HG03469 (cell line): Measurements from ENCODE around the gene OTOL1.

ENCODE experiments used
- ATAC-seq: cut with Tn5 transposase; IDR thresholded peaks from one replicate; pipeline ENCODE4 v1.9.1; 2021; ENCODE audit warnings: mild to moderate bottlenecking, moderate library complexity, moderate number of reproducible peaks; ENCODE audit not compliant: unreplicated experiment

Gene OTOL1

DNA sequence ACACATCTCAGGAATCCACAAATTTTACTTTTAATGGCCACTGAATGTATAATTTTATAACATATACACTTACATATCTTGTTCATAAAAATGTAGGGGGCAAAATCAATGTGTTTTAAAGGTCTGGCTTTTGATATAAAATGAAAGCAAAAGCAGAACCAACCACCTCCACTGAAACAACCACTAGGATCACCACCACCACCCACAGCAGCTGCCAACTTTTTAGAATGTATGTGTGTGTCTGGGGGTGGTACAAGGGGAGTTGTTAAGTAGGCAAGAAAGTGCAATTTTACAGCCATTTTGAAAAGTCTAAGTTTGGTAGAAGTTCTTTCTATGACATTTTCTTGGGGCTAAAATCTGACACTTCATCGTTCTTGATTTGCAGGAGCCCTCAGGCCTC, 44.0 kb downstream of the OTOL1 start:
- peak; percentile 55 for ATAC-seq

DNA sequence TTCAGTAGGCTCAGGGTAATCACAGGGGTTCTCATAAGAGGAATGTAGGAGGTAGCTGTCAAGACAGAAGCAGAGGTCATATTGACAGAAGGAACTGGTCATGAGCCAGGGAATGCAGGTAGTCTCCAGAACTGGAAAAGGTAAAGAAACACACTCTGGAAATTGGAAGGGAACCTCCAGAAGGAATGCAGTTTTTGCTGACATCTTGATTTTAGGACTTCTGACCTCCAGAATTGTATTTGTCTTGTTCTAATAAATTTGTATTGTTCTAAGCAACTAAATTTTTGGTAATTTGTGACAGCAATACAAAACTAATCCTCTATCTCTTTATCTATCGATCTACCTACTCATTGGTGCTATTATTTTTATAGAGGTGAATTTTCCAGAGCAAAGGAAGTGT, 49.2 kb downstream of the OTOL1 start:
- no peak for ATAC-seq

DNA sequence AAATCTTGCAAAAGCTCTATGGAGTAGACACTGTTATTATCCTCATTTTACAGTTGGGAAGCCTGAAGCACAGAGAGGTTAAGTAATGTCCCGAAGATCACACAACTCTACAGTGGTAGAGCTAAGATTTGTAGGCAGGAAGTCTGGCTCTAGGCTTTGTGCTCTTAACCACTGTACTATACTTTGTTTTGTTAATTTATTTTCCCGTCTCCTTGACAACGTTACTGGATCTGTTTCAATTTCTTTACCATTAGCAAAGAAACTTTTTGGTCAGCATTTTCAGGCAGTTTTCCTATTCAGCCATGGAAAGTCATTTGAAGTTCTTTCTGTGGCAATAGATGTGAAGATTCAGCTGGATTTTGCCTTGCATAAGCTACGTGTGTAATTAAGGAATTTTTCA, 51.7 kb downstream of the OTOL1 start:
- ATAC-seq, result no peak

DNA sequence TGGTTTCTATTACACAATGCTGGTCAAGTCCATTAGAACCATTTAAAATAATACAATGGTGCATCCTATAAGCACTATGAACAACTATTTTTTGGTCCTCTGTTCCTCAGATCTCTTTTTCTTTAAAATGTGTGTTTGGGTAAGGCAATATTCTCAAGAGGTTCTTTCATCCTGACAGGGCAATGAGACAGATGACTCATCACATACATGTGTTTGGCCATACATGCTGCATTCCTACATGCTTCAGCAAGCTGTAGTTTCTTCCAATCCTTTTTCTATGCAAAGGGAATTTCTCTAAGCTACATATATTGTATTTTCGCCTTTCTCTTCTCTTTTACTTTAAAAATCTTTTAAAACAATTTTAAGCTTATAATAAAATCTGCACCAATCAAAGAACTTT, 52.7 kb downstream of the OTOL1 start:
- no peak for ATAC-seq

DNA sequence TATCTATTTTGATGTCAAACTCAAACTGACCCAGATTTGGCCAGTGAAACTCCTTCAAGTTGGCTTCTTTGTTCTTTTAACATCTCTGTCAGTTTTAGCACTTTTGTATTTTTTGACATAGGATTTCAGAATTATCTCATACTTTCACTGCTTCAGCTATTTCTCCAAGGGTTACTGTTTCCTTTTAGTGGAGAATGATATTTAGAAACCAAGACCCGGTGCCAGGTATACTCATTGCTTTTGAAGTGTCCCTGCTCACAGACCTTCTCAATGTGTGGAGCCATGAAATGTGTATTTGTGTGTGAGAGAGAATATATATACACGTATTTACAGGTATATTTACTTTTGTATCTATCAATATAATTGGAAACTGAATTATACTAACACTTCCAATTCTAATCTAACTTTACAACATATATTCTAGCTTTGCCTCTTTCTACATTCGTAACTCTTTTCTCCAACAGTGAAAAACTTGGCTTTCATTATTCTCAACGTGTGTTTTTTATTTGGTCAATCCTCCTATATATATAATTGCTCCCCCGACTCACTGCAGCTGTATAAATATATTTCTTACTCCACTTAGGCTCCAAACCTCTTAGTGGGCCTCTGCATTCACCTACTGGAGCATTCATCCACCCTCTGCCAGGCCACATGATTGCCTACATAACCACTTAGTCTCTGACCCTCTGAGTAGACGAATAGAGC, 54.0 kb downstream of the OTOL1 start:
- ATAC-seq, result no peak

DNA sequence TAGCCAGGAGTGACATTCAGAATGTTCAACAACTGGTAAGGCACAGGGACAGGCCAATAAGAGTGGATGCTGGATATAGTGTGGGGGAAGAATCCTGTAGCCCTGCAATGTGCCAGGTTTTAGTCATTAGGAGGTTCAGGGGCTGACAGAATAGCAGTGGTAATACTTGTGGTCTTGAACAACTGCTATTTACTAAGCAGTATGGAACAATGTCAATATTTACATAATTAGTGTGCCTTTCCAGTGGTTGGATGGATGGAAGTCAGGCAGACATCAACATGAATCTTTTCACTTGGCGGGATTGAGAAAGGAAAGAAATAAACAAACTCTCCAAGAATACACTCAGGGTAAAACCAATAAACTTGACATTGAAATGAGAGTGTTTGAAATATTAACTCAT, 55.1 kb downstream of the OTOL1 start:
- ATAC-seq, result no peak

DNA sequence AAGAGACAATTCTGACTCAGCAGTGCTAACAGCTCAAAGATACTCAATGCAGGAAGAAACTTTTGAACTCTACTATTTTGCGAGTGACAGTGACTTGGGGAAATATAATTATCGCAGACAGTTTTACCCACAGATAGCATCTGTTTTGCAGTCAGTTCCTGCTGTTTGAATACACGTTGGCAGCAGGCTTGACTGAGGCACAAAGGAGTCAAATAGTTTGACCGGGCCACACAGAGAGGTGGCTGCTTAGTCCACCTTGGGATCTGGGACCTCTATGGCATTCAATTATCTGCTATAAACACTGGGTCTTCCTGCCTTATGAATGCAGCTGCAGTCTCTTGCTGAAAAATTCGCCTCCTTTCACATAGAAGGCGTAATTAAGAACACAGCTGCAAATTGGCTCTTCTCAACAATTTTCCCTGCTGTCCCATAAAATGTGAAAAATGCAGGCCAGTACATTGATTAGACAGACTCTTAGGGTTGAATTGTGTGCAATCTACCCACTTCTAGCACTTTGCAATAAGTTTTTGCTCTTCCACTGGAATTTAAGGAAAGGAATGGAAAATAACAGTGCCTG, 56.5 kb downstream of the OTOL1 start:
- ATAC-seq, result no peak
